GM19025 (cell line): ENCODE results near the gene RAPGEF2.

Experiments
- ATAC-seq: cut with Tn5 transposase; IDR thresholded peaks from one replicate; pipeline ENCODE4 v1.9.1; 2021; ENCODE audit warnings: mild to moderate bottlenecking, low read depth, moderate library complexity; ENCODE audit not compliant: unreplicated experiment

Gene RAPGEF2

GRCh38 chr4:159269116-159269515, 166.2 kb downstream of the RAPGEF2 start:
- ATAC-seq: no peak

GRCh38 chr4:159269956-159270355, 167.1 kb downstream of the RAPGEF2 start:
- no peak for ATAC-seq

GRCh38 chr4:159271856-159272255, 169.0 kb downstream of the RAPGEF2 start:
- ATAC-seq: no peak

- no peak for ATAC-seq
Observed at GRCh38 chr4:159272273-159273140, 169.6 kb downstream of the RAPGEF2 start.

- ATAC-seq: no peak
Observed at GRCh38 chr4:159273141-159273438, 170.2 kb downstream of the RAPGEF2 start.

- no peak for ATAC-seq
Observed at GRCh38 chr4:159273841-159274240, 171.0 kb downstream of the RAPGEF2 start.

- ATAC-seq: no peak
Observed at GRCh38 chr4:159278399-159278798, 175.5 kb downstream of the RAPGEF2 start.

- no peak for ATAC-seq
Observed at GRCh38 chr4:159279084-159279483, 176.2 kb downstream of the RAPGEF2 start.

GRCh38 chr4:159280442-159281172, 177.7 kb downstream of the RAPGEF2 start:
- ATAC-seq: no peak

- no peak for ATAC-seq
Observed at GRCh38 chr4:159281771-159282170, 178.9 kb downstream of the RAPGEF2 start.

- no peak for ATAC-seq
Observed at GRCh38 chr4:159282329-159282728, 179.4 kb downstream of the RAPGEF2 start.

GRCh38 chr4:159282944-159283343, 180.1 kb downstream of the RAPGEF2 start:
- no peak for ATAC-seq

GRCh38 chr4:159283696-159284095, 180.8 kb downstream of the RAPGEF2 start:
- ATAC-seq: no peak

- ATAC-seq: no peak
Observed at GRCh38 chr4:159284113-159284512, 181.2 kb downstream of the RAPGEF2 start.

GRCh38 chr4:159284733-159285132, 181.9 kb downstream of the RAPGEF2 start:
- ATAC-seq: no peak

- ATAC-seq: no peak
Observed at GRCh38 chr4:159287767-159288166, 184.9 kb downstream of the RAPGEF2 start.

- ATAC-seq: no peak
Observed at GRCh38 chr4:159289682-159290081, 186.8 kb downstream of the RAPGEF2 start.

GRCh38 chr4:159290321-159291030, 187.6 kb downstream of the RAPGEF2 start:
- no peak for ATAC-seq

- ATAC-seq: no peak
Observed at GRCh38 chr4:159291176-159291575, 188.3 kb downstream of the RAPGEF2 start.

- no peak for ATAC-seq
Observed at GRCh38 chr4:159292137-159292896, 189.4 kb downstream of the RAPGEF2 start.
